Raji (cell line): Measurements from ENCODE around the gene FARS2.

Source experiments
- POLR2A ChIP-seq: IDR thresholded peaks from 2 replicates; pipeline ENCODE4 v1.6.1; 2011; ENCODE audit warnings: low read depth, low read length, control low read depth; ENCODE audit not compliant: insufficient read depth

FARS2 gene

DNA sequence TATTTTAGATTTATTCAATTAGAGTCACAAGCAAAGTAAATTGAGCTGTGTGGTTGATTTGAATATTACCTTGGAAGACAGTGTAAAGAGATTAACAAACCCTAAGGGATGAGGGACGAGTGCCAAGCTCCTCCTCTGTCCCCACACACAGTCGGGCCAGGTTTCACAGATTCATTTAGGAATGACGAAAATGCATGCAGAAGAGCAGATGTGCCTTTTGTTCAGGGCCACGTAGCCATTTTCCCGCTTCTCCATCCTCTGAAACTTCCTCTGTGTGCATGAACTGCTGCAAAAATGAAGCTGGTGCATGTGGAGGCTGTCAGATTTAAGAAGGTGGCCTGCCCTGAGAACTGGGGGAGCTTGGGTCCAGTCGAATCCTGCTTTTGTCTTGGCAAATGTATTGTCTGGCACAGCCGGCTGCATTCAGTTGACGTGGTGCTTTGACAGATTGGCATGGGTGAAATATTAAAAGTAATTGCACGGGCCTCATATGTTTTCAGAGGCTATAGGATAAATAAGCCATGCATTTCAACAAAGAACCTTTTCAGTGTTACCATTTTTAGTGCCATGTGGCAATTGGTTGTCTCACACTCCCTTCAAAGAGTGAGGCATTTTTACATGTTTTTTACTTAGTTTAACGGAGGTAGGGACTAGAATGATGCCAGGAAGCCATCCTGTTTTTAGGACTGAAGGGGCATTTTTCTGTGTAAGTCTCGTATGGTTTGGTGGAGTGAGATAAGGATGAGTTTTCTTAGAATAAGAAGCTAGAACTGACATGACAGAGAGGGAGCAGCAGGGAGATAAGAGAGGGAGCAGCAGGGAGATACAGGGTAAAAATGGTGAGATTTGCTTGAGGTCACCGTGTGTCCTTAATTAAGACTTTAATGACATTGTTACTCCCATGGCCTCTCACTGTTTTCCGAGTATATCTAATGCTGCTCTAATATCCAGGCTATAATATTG, 384.3 kb downstream of the FARS2 start:
- TF ChIP-seq POLR2A, result no peak

DNA sequence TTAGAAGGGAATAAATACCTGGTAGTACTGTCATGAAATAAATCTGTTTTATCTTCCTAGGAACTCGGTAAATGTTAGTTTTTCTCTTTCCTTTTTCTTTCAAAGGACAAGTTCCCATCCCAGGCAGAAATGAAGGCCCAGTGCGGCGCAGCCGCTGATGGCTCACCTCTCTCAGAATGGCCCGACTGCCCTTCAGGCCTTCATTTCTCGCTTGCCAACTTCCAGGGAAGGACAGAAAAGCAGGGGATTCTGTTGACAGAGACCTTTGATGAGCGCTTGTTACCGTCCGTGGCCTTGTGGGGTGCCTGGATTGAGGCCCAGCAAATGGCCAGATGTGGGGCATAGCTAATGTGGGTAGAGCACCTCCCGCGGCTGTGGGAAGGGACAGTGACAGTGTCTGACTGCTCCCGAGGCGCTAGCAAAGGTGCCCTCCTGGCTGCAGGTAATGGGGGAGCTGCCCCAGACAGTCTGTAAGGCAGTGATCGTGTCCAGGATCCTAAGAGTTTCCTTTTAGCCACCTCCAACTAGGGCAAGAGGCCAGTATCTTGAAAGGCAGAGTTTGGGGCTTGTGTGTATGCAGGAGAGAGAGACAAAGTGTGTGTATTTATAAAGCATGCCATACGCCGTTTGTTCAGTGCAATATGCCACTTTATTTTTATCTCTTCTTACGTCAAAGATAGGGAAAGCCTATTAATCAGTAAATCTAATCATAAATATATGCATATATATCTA, 391.3 kb downstream of the FARS2 start:
- TF ChIP-seq POLR2A, result no peak

DNA sequence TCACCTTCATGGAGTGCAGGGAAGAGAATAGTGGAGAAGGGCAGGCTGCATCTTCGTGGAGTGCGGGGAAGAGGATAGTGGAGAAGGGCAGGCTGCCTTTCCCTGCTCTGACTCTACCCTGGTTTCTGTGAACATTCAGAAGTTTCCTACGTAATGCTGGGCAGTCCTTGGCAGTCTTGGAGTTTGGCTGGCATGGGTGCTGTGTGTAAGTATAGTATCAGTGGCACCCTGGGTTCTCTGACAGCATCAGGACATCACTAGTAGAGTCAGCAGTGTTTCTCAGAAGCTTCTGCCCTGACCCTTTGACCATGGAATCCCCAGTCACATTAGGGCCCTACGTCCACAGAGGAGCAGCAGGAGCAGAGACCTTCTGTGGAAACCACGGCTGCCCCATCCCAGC, 392.5 kb downstream of the FARS2 start:
- no peak for TF ChIP-seq POLR2A

DNA sequence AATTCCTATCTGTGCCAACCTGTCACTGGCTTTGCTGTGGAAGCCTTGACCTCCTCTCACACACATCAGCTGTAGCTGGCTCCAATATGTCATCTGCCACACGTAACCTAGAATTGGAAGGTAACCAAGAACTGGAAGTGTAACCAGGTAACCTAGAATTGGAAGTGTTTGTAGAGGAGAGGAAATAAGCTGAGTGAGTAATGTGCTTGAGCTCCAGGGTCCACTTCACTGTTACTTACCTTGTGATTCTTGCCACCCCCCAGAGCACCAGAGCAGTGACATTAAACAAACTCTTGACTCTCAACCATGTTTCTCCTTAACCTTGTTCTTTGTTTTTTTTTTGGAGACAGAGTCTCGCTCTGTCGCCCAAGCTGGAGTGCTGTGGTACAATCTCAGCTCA, 394.9 kb downstream of the FARS2 start:
- TF ChIP-seq POLR2A, result no peak

DNA sequence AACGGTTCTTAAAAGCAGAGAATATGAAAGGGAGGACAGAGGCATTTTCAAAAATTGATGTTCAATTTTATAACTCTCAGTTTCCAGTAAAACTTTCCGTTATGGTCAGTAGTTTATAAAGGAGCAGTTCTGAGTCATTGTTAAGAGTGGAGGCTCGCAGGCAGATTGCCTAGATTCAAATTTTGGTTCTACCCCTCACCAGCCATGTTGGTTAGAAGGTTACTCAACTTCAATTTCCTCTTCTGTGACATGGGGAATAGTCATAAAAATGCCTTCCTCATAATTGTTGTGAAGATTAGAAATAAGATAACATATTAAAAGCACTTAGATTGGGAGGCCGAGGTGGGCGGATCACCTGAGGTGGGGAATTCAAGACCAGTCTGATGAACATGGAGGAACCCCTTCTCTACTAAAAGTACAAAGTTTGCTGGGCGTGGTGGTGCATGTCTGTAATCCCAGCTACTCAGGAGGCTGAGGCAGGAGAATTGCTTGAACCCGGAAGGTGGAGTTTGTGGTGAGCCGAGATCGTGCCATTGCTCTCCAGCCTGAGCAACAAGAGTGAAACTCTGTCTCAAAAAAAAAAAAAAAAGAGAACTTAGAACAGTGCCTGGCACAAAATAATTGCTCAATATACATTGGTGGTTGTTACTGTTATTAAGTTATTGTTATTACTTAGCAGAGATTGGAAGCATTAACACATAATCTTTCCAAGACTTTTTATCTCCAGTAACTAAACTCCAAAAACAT, 396.5 kb downstream of the FARS2 start:
- TF ChIP-seq POLR2A, result no peak

DNA sequence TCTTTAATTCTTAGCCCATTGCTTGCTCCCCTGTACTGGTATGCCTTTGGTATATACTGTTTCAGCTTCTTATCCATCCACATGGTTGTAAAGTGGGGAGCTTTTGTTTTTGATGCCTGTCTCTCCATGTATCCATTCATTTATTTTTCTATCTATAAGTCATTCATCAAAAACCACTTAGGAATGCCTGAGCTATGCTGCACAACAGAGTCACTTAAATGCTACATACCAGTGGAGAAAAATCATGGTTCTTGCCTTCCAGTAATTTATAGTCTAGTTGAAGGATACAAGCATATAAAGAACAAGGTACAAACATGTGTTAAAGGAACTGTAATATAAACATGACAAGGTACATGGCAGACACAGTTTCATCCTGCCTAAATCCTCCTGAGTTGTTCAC, 398.2 kb downstream of the FARS2 start:
- no peak for TF ChIP-seq POLR2A

DNA sequence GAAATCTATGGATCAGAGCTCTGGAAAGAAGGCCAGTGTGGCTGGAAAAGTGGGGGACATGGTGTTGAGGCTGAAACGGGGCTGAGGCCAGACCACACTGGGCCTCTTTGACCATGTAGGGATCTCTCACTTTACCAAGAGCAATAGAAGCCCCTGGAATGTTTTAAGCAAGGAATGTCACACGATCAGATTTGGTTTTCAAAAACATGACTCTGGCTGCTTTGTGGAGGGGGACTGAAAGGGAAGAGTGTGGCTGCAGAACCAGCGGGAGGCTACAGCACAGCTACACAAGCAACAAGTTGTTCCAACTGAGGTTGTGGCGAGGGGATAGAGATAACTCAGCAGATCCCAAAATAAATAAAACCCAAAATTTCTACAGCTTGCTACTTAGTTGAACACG, 399.5 kb downstream of the FARS2 start:
- TF ChIP-seq POLR2A, result no peak

DNA sequence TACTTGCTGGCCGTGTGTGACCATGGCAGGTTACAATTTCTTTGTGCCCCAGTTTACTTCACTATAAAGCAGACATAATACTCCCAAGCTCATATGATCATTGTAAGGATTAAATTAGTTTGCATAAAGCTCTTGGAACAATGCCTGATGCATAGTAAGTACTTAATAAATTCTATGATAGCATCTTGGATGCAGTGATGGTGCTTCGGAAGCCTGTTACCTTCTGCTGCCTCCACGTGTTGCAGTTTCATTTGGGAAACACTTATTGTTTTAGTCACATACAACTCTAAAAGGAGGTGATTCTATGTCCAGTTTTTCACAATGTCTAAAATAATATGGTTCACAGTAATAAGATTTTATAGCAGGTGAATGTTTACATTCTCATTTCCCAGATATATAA, 401.5 kb downstream of the FARS2 start:
- no peak for TF ChIP-seq POLR2A

DNA sequence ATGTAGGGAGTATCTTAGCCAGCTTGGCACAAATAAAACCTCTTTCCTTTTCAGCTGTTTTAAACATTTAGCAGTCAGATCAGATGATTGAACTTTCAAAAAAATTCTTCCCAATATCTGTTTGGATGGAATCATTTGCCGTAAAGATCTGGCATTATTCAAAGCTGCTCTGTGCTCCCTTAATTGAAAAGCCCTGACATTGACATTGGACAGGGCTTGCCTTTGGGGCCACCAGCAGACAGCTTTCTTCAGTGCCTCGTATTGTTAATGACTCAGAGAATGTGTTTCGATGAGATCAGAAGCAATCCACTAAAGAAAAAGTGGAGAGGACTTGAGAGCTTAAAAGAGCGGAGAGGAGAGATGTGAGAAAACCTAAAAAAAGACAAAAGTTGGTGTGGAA, 401.9 kb downstream of the FARS2 start:
- no peak for TF ChIP-seq POLR2A

DNA sequence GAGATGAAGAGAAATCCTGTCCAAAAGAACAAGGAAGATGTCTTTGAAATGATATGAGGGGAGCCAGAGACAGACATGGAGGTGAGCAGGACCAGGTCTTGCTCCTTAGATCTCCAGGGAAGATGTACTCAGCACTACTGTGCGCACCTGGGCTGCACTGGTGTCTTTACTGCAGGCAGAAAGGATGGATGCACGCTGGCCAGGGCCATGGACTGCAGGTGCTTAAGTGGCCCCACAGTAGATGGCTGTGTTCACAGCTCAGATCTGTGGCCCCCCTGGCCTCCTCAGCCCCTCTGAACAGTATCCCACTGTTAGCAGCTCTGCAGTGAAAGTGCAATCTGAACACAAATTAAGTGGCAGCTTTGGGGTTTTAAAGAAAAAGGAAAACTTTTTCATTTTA, 402.4 kb downstream of the FARS2 start:
- no peak for TF ChIP-seq POLR2A

DNA sequence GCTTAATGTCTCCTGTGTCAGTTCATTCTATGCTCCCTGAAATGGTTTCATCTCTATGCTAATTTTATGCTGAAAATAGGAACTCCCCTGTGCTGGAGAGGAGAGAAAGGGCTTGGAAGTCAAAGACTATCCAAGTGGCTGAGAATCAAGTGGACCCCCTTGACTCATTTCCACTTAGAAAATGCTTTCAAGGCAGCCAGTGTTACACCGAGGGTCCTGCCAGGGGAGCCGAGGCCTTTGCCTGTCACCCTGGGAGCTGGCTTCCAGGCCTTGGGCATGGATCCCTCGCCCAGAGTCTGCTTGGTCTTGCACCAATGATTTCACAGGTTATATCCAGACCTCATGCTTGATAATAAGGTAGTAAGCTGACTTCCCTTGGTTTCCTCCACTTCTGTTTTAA, 402.8 kb downstream of the FARS2 start:
- no peak for TF ChIP-seq POLR2A

DNA sequence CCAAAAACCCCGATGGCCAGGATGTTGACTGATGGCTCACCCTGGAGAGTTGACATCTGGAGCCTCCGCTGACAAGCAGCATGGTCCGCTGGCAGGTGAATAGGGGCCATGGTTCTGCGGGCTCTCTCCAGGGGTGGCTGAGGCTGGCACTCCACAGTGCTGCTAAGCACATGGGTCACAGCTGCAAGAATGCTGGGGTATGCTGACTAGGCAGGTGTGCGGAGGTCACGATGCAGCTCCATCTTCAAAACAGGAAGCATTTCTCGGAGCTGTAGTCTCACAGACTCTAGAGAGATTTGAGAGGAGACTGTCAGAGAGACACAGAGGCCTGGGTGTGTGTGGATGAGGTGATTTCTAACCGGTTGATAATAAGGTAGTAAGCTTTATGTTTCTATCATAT, 403.9 kb downstream of the FARS2 start:
- TF ChIP-seq POLR2A, result no peak

DNA sequence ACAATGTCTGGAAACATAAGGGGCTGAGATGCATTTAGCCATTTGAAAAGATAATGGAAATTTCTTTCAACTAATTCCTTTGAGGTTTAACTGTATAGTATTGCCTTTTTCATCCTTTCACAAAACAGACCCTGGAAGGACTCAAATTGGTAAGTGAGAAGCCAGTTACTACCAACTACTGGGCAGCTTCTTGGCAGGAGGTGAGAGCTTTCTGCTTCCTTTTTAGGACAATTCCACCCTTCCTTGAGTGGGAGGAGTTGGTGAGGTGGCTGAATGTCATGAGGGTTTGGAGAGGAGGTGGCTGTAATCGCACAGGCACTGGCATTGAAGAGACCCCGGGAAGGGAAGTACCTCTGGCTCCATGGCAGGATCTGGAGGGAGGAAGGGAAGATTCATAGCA, 404.4 kb downstream of the FARS2 start:
- TF ChIP-seq POLR2A, result no peak

DNA sequence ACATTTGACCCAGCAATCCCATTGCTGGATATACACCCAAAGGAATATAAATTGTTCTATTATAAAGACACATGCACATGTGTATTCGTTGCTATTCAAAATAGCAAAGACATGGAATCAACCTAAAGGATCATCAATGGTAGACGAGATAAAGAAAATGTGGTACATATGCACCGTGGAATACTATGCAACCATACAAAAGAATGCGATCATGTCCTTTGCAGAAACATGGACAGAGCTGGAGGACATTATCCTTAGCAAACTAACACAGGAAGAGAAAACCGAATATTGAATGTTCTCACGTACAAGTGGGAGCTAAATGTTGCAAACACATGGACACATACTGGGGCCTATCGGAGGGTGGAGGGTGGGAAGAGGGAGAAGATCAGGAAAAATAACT, 405.4 kb downstream of the FARS2 start:
- no peak for TF ChIP-seq POLR2A

DNA sequence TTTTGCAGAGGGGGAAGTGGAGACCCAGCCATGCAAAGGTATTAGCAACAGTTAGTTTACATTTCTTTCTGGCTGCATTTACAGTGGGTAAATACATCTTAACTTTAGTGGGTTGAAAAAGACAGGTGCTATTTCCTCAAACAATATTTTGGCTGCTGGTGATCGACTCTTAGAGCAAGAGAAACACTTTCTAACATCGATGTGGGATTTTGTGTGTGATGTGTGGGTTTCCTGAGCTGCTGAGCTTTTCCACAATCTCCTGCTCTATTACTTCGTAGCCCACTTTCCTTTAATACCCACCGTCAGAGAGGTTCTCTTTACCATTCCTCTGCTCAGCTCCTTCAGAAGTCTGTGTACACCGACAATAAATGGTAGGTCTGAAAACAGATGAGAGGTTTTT, 406.4 kb downstream of the FARS2 start:
- TF ChIP-seq POLR2A, result no peak

DNA sequence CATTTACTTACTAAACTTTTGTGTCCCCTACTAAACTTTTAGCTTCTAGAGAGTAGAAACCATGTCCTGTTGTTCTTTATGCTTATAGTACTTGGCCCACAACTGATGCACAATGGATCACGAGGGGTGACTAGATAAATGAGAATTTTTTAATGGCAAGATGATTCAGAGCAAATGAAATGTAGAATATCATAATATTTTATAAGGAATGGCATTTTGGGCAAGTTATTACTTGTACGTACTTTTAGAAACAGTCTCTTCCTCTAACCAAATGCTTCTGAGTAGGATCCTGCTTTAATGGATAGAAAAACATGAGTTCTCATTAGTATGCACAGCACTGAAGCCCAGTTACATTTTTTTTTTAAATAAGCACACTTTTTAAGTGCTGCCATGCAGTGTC, 409.1 kb downstream of the FARS2 start:
- TF ChIP-seq POLR2A, result no peak

DNA sequence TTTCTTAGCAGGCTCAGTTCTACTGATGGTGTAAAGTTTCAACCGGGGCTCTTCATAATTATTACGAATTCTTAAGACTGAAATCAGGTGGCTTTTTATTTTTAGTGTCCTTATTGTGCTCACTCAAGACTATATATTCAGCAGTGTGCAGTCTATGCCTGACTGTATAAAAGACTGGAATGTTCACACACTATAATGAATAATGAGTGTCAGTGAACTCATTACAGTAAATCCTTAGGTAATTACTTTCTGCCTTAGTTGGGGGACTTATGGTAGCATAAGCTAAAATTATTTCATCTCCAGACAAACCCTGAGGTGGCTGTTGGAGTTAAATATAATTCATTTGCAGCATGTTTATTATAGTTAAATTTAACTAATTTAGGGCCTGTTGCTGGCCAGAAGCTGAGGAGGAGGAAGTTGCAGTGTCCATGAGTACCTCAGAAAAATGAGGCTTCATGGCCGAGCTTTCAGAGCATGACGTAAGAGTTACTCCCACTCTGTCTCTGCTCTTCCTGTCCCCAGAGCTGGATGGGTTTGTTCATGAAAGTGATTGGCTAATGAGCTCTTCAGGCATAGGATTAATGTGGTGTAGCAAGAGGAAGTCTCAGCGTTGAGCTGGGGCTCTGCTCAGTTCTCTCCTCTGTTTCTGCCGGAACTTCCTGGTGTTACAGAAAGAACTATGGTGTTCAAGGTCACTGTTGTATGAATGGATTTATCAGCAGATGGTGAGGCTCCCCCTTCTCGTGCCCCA, 409.7 kb downstream of the FARS2 start:
- TF ChIP-seq POLR2A, result no peak
